Measurements from ENCODE around the gene C1orf174.

DNA sequence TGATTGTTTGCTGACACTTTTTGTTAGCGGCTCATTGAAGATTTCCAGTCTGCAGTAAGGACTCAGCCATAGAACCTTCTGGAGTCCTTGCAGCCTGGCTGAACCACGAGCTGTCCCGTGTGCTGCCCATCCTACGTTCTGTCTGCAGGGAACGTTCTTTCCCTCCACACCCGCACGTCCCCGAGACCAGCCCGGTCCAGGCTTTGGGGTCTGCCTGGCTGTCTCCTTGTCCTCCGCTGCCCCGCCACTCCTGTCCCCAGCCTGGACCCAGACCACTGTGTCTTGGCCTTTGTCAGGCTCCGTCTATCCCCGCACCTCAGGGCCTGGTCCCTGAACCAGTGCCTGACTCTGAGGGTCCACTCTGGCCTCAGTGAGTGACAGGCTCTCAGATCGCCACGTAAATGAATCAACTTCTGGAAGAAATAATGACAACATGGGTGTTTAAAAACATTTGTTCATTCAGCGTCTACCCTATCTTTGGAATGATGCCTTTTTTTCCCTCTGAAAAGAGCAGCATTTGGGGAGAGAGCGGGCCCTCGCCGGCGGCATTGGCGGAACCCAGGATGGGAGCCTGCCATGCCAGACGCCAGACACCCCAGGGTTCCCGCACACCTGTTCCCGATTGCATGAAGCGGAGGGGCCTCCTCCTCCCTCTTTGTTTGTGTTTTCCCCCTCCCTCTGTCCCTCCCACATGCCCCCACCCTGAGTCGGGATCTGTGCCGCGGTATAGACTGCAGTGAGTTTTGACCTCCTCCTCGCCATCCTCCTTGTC lies 43.9 kb upstream of the C1orf174 start:
- TF ChIP-seq POLR2A (IDR thresholded peaks at IDR 0.05; ENCODE audit: low read depth, low read length) (no peak), TAF1 (IDR thresholded peaks at IDR 0.05; ENCODE audit: borderline replicate concordance, low read depth, low read length) (no peak), POLR2AphosphoS5 (IDR thresholded peaks at IDR 0.05; ENCODE audit: low read depth, low read length) (no peak)
